ENCODE data around the gene MICALL2.

MICALL2 gene

DNA sequence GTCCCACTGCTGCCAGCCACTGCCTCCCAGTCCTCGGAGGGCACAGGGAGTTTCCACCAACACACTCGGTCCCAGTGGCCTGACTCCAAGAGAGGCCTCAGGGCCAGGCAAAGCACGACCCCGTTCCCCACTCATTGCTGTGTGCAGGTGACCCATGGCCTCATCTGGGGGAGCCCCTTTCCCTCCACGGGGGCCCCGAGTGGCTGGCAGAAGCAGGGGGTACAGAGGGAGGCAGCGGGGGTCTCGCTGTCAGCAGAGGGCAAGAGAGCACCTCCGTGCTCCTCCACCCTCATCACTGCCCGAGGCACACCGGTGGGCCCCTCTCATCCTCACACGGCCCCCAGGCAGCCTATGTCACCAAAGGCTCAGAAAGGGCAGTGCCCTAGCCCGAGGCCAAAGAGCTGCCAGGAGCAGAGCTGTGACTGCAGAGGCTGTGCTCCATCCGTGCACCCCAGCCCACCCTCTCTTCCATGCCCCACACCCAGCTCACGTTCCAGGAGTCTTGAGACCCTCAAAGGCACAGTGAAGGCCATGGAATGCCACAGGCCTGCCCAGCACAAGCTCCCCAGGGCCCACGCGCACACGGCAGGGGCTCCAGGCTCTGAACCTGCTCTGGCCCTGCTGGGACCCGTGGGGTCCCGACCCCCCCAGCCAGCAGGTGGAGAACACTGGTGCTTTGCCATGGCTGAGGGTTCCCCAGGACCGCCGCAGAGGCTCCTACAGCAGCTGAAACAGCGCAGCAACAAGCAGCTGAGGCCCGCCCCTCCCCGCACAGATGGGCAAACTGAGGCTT is 25.9 kb downstream of the MICALL2 start:
- DNase-seq (ENCODE audit: low read depth): no peak

GRCh38 chr7:1432411-1433082 is 26.7 kb downstream of the MICALL2 start:
- peak; percentile 78 for DNase-seq (ENCODE audit: low read depth)

DNA sequence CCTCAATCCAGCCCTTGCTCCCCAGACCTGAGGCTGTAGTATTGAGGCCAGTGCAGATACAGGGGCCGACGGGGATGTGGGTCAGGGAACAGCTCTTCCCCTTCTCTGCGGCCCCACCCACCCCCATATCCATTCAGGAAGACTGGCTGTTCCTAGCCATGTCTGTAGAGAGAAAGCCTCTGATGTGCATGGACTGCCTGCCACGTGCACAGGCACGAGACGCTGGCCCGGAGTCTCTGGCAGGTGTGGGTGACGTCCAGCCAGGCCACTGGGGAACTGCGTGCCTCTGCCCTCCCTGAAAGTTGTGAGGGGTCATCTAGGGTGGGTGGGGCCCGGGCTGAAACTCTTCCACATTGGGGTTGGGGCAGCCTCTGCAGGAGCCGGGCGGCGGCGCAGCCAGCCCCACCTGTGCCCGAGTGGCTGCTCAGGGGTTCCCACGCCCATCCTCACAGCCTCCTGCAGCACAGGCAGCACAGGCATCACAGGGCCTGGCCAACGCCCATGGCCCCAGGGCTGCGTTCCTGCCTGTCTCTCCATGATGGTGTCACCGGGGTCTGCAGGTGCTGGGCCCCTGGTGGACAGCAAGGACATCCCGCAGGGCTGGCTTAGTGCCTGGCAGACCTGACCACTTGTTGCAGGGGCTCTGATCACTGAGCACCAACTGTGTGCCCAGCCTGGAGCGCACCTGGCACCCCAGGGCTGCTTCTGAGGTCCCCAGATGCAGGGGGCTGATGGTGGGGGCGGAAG is 27.5 kb downstream of the MICALL2 start:
- no peak for DNase-seq (ENCODE audit: low read depth)

DNA sequence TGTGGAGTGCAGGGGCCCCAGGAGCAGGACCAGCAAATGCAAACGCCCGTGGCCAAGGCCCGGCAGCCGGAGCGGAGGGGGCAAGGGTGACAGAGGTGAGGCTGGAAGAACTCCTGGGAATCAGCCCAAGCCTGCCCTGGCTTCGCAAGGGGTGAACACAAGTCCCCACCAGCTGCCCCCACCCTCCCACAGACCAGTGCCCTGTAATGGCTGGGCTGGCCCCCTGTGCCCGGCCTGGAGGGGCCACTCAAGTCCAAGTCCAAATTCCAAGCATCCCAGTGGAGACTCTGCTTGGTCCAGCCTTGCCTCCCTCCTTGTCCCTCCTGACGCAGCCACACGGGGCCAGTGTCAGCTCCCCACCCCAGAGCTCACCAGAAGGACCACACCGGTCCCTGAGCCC is 28.0 kb downstream of the MICALL2 start:
- no peak for DNase-seq (ENCODE audit: low read depth)

- no peak for DNase-seq (ENCODE audit: low read depth)
Measured at GRCh38 chr7:1430056-1430845, 29.0 kb downstream of the MICALL2 start.

DNA sequence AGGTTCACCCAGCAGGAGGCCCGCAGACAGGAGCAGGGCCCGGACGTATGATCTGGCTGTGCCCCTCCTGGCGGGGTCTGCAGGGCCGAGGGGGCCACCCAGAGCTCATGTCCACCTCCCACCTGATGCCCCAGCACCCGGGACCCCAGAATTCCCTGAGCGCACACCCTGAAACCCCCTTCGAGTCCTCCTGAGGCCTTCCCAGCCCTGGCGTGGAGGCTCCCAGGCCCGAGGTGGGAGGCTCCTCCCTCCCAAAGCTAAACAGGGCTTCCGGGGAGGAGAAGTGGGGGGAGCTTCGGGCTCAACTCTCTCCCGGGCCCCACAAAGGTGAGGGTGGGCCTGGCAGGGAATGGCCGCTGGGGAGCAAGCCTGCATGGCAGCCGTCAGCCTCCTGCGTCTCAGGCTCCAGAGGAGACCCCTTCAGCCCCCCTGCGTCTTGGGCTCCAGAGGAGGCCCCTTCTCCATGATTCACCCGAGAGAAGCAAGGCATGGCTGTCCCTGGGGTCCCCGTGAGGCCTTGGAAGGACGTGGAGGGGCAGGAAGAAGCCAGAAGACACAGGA is 30.2 kb downstream of the MICALL2 start:
- DNase-seq (ENCODE audit: low read depth): no peak

- no peak for DNase-seq (ENCODE audit: low read depth)
Measured at GRCh38 chr7:1427064-1427657, 32.1 kb downstream of the MICALL2 start.

- DNase-seq (ENCODE audit: low read depth): no peak
Measured at GRCh38 chr7:1426474-1426873, 32.8 kb downstream of the MICALL2 start.

DNA sequence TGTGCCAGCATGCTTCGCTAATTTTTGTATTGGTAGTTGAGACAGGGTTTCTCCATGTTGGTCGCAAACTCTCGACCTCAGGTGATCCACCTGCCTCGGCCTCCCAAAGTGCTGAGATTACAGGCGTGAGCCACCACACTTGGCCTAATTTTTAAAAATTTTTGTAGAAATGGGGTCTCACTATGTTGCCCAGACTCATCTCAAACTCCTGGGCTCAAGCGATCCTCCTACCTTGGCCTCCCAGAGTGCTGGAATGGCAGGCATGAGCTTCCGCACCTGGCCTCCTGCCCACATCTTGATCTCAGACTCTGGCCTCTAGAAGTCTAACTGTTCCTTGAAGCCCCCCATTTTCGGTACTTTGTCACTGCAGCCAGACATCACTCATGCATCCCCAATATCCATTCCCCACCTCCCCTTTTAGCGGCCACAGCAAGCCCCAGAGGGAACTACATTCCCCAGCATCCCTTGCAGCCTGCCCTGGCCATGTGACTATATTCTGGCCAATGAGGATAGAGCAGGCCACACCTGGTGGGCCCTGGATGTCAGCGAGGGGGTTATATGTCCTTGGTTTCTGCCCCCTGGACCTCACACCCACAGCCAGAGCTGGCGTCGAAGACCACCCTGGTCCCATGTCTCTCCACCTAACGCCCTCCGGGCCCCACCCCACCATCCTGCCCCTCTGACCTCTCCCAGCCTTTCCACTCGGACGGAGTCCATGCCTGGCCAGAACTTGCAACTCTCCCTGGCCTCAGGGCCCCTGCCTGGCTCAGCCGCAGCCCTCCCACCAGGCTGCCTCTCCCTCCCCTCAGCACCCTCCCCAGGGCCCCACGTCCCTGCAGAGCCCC is 33.8 kb downstream of the MICALL2 start:
- no peak for DNase-seq (ENCODE audit: low read depth)

- DNase-seq (ENCODE audit: low read depth): no peak
Measured at GRCh38 chr7:1424041-1424440, 35.2 kb downstream of the MICALL2 start.

- DNase-seq (ENCODE audit: low read depth): no peak
Measured at GRCh38 chr7:1423264-1423811, 35.9 kb downstream of the MICALL2 start.

GRCh38 chr7:1422512-1423263 is 36.6 kb downstream of the MICALL2 start:
- no peak for DNase-seq (ENCODE audit: low read depth)

GRCh38 chr7:1421946-1422345 is 37.3 kb downstream of the MICALL2 start:
- no peak for DNase-seq (ENCODE audit: low read depth)

DNA sequence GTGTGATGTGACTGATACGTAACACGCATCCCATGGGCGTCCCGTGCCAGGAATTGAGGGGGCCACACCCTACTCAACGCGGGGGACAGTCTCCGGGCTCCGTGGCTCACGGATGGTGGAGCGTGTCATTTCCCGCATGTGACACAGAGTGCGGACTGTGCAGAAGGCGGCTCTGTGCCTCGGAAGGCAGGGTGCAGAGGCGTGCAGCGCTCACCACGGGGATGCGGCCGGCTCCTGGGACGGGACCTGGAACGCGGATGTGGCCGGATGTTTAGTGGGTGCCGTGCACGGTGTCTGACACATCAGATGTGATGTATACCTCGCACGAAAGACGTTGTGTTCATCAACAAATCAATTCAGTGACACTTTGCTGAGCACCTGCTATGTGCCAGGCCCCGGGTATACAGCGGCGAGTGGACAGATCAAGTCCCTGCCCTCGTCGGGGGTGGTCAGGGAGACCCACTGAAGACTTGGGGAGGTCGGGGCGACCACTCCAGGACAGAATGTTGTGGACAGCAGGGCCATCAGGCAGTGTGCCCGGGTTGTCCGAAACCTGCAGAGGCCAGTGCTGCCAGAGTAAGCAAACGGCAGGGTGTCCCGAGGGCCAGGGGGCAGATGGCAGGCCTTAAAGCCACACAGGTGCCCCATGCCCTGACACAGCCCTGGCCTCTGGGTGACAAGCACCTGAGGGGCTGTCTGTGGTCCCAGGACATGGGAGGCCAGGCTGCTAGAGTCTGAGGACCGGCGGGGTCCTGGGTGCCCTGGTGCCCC is 38.1 kb downstream of the MICALL2 start:
- DNase-seq (ENCODE audit: low read depth): no peak

- no peak for DNase-seq (ENCODE audit: low read depth)
Measured at GRCh38 chr7:1419688-1420087, 39.6 kb downstream of the MICALL2 start.

DNA sequence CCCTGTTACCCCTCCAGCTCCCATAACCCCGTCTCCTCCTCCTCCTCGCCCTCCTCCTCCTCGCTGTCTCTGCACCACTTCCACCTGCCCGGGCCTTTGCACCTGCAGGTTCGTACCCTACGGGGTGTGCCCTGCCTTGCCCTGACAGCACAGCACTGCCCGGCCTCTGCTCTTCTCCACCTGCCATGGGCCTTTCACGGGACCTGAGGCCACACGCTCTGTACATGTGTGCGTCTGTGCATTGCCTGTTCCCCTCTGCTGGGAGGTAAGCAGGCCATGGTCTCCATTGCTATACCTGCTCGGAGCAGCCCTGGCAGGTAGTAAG is 40.0 kb downstream of the MICALL2 start:
- DNase-seq (ENCODE audit: low read depth): no peak

GRCh38 chr7:1418505-1419309 is 40.6 kb downstream of the MICALL2 start:
- DNase-seq (ENCODE audit: low read depth): no peak

Measured in stimulated activated CD8-positive, alpha-beta memory T cell treated with anti-CD3 and anti-CD28 coated beads, Interleukin-15, amount 100 ng/mL, for 24 hours (primary cell).